AG08396 (cell line): ENCODE results near the gene GPR143.
"Not testable (repeated sequence)": the region's sequence is repeated elsewhere in the genome, so short reads cannot be mapped to it uniquely, and the experiment has no call there.

Experiments used
- DNase-seq: peaks from one replicate; pipeline ENCODE4 v3.0.0; 2012; ENCODE audit warnings: low spot score, mixed read lengths

The GPR143 gene

DNA sequence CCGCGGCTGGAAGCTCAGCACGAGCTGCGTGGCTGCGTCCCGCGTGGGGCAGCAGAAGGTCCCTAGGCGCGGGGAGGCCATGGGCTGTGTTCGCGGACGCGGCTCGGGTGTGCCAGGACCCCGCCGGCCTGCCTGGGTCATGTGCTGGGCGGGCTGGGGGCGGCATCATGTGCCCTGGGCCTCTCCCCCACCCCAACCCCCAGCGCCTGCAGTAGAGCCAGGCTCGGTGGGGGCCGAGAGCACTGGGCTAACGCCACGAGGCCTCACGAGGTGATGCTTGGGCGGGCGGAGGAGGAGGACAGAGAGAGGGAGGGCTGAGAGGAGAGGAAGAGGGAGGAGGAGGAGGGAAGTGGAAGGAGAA, at the start of gene GPR143:
Gene GPR143, minus strand, starts transcription at position 111 of the 361 bp plus-strand sequence. Its CDS starts 30 bp downstream, at position 81.
- no peak for DNase-seq

DNA sequence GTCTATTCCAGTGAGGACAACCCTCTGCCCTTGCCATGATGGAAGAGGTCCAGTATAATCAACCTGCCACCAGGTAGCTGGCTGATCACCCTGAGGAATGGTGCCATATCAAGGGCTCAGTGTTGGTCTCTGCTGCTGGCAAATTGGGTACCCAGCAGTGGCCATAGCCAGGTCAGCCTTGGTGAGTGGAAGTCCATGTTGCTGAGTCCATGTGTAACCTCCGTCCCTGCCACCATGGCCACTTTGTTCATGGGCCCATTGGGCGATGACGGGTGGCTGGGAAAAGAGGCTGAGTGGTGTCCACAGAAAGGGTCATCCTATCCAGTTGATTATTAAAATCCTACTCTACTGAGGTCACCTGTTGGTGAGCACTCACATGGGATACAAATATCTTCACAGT, 45.4 kb upstream of the GPR143 start:
- not testable (repeated sequence) for DNase-seq

DNA sequence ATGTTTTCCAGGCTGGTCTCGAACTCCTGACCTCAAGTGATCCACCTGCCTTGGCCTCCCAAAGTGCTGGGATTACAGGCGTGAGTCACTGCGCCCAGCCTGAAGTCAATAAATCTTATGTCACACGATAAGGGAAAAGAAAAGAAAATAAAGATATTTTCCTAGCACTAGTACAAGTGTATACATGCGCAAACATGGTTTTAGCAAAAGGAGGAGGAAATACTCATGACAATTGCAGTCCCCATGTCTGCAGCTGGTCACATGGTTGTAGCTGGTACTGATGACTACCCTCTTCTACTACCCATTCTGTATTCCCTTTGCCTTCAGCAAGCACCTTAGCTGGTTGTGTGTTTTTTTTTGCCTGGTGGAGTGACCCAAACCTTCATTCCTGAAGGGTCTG, 44.2 kb upstream of the GPR143 start:
- not testable (repeated sequence) for DNase-seq

DNA sequence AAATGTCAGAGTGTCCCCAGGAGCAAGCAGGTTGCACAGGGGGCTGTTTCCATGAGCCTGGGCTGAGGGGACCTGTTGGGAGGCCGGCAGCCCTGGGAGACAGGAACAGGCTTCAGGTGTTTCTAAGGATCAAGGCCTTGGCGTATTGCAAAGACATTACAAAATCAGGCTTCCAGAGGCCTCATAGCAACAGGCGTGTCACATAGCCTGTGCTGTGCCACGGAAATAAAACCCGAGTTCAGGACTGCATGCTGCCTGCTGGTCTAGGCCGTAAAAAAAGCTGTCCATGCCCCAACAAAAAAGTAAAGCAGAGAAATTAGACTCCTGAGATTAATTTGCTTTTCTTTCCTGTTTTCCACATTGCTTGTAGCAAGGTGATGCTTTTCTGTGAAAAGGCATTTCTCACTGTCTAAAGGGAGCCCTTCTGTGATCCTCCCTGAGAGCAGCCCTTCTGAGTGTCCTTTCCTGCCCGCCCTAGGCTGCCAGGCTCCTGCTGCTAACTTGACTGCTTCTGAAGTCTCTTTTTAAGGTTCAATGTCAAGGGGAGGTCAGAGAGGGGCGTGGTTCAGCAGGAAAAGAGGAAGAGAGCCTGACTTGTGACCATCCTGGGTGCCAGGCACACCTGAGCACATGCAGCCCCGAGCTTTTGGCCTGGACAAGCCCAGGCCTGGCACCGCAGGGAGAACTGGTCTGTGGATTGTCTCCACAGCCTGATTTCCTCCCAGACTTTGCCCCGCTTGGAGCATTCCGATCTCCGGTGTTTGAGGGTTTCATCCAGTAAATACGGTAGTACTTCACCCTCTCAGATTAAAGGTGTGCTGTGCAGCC, 41.9 kb upstream of the GPR143 start:
- no peak for DNase-seq

DNA sequence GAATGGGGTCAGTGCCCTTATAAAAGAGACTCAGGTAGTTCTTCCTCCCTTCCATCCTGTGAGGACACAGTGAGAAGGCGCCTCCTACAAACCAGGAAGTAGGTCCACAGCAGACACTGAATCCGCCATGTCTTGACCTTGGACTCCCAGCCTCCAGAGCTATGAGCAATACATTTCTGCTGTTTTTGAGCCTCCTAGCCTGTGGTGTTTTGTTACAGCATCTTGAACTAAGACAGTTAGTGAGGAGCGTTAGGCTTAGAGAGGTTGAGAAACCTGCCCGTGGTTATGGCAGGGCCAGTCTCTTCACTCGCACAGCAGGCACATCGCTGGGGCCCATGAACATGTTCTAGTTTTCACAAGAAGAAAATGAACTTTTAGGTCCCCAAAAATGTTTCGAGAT, 40.3 kb upstream of the GPR143 start:
- DNase-seq, result no peak

DNA sequence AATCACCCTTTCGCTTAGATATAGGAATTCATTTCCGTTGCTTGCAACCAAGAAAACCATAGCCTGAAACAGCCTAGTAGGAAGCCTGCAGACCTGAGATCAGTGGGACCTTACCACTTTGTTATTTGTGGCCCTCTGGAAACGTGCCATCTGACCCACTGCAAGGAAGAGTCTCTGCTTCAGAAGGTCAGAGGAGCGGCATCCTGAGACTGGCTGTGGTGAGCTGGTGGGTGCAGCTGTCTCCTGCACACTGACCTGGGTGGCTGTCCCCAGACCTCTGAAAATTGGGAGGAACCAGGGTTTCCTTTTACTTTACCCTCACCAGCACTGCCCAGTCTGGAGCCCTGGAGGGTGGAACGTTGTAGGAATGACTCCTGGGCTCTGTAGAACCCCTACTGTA, 38.8 kb upstream of the GPR143 start:
- no peak for DNase-seq

DNA sequence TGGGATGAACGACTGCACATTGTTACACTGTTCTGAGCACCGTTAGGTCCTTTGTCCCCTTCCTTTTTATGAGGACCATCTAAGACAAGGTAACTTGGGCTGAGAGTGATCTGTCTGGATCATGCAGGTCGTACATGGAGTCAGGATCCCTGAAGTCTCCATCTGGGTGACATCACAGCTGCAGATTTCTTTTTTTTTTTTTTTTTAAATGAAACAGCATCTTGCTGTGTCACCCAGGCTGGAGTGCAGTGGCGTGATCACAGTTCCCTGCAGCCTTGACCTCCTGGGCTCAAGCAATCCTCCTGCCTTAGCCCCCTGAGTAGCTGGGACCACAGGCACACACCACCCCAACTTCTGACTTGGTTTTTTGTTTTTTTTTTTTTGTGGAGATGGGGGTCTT, 37.1 kb upstream of the GPR143 start:
- no peak for DNase-seq

DNA sequence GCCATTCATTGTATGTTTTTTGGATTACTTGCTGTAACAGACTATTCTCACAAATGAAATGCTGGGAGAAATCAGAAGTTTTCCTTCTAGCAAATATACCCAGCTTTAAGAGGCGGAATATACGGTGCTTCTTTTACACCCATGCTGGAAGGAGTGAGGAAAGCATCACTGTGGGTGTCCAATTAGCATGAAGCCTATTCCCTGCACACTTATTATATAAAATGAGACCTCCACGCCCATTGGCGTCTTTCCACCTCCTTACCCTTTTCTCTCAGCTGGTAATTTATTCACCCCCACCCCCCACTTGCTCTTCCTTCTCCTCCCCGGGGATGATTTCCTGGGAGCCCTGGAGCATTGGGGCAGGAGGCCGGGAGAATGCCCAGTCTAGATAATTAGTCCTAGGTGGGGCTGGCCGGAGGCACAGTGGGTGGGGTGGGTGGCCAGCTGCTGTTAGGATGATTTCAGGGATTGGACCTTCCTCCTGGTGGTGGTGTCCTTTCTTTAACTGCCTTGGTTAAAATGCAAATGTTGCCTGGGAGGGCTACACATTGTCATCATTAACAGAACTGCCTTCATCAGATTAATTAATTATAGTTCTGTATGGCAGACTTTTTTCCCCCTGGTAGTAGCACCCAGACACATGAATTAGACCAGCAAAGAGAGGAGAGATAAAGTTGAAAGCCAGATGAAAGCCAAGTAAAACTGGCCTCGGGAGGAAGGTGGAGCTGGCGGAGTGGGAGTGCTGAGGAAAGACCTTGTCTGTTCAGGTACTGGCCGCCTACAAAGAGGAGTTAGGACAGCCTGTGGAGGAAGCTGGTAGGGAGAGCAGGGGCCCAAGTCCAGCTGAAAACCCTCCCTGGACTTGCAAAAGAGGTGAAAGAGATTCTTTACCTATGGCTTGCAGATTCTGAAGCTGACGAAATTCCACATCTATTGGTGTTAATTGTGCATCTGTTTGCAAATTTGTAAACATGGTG, 32.0 kb upstream of the GPR143 start:
- DNase-seq, result no peak

DNA sequence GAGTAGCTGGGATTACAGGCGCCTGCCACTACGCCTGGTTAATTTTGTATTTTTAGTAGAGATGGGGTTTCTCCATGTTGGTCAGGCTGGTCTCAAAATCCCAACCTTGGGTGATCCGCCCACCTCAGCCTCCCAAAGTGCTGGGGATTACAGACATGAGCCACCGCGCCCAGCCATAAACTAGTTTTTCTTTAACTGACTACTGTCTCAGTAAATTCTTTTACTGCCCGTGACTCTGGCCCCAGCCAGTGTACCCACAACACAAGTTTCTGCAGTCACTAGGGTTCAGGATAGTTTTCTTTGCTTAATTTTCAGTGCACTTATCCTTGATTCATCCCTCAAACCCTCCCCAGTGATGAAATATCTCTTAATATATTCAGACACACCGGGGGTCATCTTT, 28.8 kb upstream of the GPR143 start:
- no peak for DNase-seq

DNA sequence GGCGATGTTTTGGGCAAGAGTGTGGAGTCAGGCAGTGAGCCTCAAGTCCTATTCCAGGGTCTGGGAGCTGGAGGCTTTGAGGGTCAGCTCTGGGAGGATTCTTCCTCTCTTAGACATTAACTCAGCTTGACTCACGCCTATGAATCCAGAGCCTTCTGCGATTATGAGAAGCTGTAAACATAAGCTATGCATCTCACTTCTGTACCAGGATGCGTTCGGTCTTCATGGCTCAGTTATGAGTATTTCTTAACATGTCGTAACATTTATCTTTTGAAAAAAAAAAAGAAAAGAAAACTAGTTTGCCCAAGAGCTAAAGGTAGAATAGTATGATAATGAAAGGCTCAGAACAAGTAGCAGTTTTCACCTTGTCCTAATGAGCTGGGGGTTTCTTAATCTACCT, 25.2 kb upstream of the GPR143 start:
- no peak for DNase-seq

DNA sequence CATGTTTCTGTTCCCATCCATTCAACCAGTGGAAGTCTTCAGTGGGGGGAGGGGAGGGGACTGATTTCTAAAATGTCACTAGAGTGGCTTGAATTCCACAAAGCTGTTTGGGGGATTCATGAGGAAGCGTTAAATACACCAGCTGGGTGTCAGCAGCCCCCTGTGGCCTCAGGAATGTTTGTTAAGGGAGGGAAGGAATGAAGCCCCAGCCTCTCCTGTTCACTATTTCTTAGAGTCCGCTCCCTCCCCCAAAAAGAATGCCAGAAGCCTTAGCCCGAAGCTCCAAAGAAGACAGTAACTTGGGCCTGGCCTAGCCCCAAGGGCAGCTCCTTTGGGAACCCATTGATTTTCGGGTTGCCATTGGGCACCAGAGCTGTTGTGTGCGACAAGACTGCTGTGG, 23.9 kb upstream of the GPR143 start:
- DNase-seq, result no peak

DNA sequence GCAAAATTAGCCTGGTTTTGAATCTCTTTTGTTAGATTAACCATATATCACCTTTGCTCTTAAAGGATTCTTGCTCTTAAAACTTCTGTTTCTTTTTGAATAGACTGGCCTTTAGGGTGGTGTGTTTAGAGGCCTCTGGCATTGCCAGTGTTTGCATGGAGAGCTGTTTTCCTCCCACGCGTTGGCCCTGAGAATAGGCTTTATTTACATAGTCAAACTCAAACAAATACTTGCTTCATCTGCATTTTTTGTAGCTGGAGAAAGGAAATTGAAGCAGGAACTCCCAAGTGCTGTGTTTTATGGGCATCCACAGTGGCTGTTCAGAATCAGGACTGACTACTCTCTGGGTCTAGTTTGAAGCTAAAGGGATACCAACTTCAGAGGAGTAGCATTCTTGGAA, 23.3 kb upstream of the GPR143 start:
- no peak for DNase-seq

DNA sequence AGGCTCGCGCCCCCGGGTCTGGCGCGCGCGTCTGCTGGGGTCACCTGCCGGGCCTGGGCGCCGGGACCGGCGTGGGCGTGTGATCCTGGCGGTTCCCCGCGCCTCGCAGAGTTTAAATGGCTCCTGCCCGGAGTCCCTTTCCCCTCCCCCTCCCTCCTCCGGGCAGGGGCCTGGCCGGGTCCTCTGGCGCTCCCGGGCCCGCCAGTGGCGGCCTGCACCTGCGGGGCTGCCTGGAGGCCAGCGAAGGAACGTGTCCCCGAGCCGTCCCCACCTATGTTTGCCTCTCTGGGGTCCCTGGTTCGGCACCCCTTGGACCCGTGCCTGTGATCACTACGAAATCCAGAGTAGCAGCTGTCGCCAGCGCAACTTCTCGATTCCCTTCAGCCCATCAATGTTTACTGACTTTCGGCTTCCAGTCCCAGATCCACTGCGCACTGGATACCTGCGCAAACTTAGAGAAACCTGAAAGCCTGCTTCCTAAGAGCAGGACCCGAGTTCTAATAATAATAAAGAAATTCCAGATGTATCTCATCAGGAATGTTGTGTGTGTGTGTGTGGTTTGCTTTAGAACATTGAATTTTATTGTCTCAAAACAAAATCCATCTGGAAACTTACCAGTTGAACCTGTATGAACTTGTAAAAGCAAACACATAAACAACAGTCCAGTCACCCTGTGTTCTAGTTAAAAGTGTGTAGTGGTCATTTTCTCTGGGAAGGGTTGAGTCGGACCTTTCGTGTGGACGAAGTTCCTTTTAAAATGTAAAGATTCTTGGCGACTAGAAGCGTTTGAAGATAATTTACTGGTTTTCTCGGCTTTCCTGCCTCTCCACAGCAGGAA, 21.4 kb upstream of the GPR143 start:
- no peak for DNase-seq

DNA sequence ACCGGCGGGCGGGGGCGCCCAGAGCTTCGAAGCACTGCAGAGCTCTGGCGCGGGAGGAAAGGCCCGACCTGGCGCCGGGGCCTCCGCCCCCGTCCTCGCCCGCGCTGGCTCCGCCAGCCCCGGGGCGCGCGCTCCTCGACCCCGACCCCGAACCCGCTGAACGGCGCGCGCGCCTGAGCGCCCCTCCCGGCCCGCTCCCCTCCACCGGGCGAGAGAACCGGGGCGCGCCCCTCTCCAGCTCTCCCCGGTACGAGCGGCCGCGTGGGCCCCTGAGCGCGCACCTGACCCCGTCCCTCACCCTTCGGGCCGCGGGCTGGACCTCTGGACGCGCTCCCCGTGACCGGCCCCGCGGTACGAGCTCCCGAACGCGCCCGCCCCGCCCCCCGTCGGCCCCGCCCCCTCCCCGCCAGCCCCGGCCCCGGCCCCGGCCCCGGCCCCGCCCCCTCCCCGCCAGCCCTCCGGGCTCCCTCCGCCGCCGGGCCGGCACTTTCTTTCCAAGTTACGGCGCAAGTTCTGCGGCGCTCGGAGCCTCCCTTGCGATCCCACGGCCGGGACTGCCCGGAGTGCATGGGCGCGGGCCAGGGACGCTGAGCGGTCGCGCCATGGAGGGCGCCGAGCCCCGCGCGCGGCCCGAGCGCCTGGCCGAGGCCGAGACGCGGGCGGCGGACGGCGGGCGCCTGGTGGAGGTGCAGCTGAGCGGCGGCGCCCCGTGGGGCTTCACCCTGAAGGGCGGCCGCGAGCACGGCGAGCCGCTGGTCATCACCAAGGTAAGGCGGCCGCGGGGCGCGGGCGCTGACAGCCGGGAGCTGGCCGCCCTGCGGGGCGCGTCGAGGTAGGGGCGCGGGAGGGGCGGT, 20.5 kb upstream of the GPR143 start, which contains the start of gene SHROOM2:
Gene SHROOM2, plus strand, starts transcription at position 486 of the 854 bp plus-strand sequence. Its CDS starts 117 bp downstream, at position 603.
- DNase-seq, result no peak

DNA sequence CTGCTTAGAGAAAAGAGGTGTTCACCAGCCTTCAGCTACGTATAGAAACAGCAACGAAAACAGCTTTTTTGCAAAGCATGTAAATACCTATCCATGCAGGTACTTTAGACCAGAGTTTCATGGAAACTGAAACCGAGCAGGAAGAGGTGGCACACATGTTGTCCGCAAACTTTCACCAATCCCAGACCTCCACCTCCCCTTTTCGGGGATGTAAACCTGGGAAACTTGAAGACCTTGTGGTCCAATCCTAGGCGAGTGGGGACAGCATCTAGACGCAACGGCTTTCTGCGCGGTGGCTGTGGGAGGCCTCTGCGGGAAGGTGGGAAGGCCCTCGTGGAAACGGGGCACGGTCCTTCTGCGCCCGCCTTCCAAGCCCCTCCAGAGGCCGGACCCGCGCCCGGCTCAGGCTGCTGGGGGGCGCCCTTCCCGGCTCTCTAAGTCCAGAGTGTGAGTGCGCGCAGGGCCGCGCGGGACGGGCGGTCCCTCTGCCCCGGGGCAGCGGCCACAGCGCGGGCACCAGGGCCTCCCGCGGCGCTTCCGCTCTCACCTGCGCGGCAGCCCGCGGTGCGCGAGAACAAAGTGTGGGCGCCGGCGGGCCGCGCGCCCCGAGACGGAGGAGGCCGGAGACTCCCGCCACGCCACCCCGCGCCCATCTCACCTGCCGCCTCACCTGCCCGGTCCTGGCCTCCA, 19.8 kb upstream of the GPR143 start:
- DNase-seq, result no peak

DNA sequence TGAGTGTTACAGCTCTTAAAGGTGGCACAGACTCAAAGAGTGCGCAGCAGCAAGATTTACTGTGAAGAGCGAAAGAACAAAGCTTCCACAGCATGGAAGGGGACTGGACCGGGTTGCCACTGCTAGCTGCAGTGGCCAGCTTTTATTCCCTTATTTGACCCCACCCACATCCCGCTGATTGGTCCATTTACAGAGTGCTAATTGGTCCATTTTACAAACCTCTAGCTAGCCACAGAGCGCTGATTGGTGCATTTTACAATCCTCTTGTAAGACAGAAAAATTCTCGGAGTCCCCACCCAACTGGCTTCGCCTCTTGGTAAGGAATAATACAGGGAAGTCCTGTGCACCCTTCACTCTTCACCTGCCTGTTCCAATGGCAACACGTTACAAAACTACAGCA, 18.7 kb upstream of the GPR143 start:
- DNase-seq, result no peak

DNA sequence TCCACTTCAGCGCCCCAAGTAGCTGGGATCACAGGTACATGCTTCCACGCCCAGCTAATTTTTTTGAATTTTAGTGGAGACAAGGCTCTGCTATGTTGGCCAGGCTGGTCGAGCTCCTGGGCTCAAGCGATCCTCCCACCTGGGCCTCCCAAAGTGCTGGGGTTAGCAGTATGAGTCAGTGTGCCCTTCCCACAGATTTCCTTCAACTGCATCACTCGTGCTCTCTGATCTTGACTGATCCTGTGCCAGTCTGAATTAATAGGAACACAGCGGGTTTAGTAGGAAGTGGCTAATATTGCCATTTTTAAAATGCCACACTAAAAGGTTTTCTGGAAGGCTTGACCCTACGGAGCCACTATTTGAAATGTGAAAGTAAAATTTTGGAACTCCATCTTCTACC, 16.3 kb upstream of the GPR143 start:
- DNase-seq, result no peak

DNA sequence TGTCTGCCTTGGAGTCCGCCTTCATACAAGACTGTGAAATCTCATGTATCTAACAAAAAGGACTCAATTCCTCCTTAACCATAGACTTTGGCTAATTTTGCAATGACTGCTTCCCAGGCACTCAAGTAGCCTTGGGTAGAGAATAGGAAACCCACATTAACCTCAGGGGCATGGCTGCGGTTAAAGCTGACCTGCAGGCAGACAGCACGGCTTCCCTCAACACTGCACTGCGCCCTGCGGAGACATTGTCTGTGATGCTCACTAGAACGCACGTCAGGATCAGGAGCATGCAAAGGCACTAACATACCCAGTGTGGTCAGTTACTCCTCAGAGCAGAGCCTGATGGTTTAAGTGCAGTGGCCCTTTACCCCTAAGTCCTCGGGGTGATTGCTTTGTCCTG, 10.3 kb upstream of the GPR143 start:
- DNase-seq, result no peak

DNA sequence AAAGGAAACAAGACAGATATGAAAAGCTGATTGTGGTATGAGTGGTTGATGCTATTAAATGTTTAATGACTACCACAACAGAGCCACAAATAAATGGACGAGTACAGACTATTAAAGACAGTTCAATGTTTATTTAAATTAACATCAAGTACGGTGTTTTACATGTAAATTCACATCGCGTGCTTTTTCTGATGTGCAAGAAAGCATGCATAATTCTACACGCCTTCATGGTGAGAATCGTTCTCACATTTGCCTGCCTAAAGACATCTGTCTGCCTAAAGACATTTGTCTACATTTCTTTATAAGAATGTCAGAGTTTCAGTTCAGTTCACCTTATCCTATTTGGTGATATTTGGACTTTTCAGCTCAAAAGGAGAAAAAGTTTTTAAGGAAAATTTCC, 7.3 kb upstream of the GPR143 start:
- no peak for DNase-seq

DNA sequence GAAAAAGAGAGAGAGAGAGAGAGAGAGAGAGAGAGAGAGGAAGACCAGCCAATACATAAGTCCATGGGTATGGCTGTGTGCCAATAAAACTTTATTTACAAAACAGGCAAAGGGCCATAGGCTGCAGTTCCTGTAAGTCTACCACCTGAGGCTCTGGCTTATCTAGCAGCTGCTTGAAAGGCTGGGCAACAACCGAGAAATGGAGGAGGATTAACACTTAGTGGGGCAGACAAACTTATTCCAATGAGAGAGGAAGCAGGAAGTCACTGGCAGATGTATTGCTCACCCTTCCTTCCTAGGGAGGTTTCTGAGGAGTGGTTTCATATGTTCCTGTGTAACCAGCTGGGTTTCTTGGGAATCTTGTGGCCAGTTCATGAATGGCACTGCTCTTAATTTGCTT, 4.7 kb upstream of the GPR143 start:
- no peak for DNase-seq
